Liver (tissue), 3 donors: ENCODE results near the gene EFS.

Source experiments
- ATF3 ChIP-seq: IDR thresholded peaks from 2 replicates; pipeline ENCODE4 v1.6.1; 2016; ENCODE audit warnings: antibody characterized with exemption
- CTCF ChIP-seq: fragments of 150-350 bp; IDR thresholded peaks from 2 replicates; pipeline ENCODE4 v1.5.1; 2017; ENCODE audit warnings: improper control_type of control experiment, low read depth, low read length; ENCODE audit not compliant: missing input control
- RAD21 ChIP-seq, 2 donors: IDR thresholded peaks; 2 replicates each; pipeline ENCODE4 v1.6.1; 2016; ENCODE audit warnings: antibody characterized with exemption in 2 of 2, mild to moderate bottlenecking in 2 of 2
- REST ChIP-seq: IDR thresholded peaks from 2 replicates; pipeline ENCODE4 v1.6.1; 2016; ENCODE audit warnings: antibody characterized with exemption, mild to moderate bottlenecking
- RXRA ChIP-seq, 2 donors: IDR thresholded peaks; 2 replicates each; pipeline ENCODE4 v1.6.1; 2017 to 2018; ENCODE audit warnings: antibody characterized with exemption in 2 of 2, mild to moderate bottlenecking in 1 of 2
- SP1 ChIP-seq: IDR thresholded peaks from 2 replicates; pipeline ENCODE4 v1.6.1; 2018; ENCODE audit warnings: antibody characterized with exemption, mild to moderate bottlenecking
- TAF1 ChIP-seq: conservative IDR thresholded peaks from 2 replicates; pipeline ENCODE4 v1.6.1; 2016; ENCODE audit warnings: antibody characterized with exemption, mild to moderate bottlenecking
- ZBTB33 ChIP-seq: IDR thresholded peaks from 2 replicates; pipeline ENCODE4 v1.6.1; 2016; ENCODE audit warnings: antibody characterized with exemption
- donor health status: healthy.
- donor health status: healthy.

GRCh38 chr14:23360496-23360895 lies 4.5 kb downstream of the EFS start:
- TF ChIP-seq RAD21 (IDR thresholded peaks at IDR 0.05) = no peak
- TF ChIP-seq CTCF = no peak
- TF ChIP-seq TAF1 = no peak
- TF ChIP-seq REST = no peak
- no peak for TF ChIP-seq SP1
- no peak for TF ChIP-seq ATF3
- no peak for TF ChIP-seq ZBTB33
- TF ChIP-seq RXRA (IDR thresholded peaks at IDR 0.05) = no peak
